GM18502 (cell line): ENCODE data around the gene MED20.
A peak's percentile ranks its signal among the peaks of the same experiment; 100 is the strongest.

Source experiments
- ATAC-seq: cut with Tn5 transposase; IDR thresholded peaks from one replicate; pipeline ENCODE4 v1.9.1; 2021; ENCODE audit warnings: mild to moderate bottlenecking; ENCODE audit not compliant: unreplicated experiment, poor library complexity

Gene MED20

DNA sequence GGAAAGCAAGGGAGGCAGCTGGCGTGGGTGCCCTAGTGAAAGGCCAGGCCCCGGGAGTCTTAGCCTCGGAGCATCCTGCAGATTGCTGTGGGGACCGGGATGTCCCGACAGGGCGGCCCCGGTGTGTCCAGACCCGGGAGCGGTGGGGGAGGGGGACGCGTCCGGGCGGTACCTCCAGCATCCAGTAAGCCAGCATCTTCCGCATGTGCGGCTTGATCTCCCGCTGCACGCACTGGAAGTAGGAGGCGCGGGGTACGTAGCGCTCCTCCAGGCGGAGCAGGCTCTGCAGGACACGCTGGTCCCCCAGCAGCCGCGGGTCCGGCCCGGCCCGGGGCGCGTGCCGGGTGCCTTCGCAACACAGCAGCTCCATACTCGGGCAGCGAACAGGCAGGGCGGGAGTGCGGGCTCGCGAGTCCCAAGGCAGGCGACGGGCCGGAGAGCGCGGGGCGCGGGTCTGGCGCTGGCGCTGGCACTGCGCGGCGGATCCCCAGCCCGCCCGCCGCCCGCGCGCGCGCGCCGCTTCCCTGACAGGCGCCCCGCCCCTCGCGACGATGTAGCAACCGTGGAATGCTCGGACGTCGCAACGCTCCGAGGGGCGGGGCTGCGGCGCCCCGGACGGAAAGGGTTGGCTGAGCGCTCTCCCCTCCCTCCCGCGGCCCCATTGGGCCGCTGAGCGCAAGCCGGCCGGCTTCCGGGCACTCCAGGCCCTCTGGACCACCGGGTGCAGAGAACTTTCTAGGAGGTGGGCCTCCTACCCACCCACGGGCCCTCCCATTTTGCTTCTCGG is 20.5 kb upstream of the MED20 start, which contains the start of gene CCND3:
CCND3 (minus strand) TSS at position 529 of the 787 bp plus-strand sequence; CDS start at position 370, 159 bp downstream.
- peak; percentile 90 for ATAC-seq

DNA sequence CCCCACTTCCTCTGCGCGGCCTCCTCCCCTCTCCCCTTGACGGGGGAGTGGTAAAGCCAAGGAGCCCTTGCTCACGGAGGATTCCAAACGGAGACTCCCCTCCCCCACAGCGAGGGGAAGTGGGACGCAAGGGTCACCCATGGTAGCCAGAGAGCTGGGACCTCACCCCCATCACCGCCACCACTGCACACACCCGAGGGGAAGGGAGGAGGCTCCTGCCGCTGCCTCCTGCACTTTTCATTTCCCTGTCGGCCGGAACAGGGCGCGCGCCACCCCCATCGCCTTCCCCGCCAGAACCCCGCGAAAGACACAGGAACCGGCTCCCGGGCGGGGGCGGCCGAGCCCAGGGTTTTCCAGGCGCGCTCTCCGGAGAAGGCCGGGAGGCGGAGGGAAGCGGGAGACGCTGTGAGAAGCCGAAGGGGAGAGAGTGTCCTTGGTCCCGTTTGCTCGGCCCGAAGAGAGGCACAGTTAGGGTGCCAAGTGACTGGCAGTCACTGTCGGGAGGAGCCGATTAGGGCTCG is 19.9 kb upstream of the MED20 start:
- ATAC-seq = no peak

DNA sequence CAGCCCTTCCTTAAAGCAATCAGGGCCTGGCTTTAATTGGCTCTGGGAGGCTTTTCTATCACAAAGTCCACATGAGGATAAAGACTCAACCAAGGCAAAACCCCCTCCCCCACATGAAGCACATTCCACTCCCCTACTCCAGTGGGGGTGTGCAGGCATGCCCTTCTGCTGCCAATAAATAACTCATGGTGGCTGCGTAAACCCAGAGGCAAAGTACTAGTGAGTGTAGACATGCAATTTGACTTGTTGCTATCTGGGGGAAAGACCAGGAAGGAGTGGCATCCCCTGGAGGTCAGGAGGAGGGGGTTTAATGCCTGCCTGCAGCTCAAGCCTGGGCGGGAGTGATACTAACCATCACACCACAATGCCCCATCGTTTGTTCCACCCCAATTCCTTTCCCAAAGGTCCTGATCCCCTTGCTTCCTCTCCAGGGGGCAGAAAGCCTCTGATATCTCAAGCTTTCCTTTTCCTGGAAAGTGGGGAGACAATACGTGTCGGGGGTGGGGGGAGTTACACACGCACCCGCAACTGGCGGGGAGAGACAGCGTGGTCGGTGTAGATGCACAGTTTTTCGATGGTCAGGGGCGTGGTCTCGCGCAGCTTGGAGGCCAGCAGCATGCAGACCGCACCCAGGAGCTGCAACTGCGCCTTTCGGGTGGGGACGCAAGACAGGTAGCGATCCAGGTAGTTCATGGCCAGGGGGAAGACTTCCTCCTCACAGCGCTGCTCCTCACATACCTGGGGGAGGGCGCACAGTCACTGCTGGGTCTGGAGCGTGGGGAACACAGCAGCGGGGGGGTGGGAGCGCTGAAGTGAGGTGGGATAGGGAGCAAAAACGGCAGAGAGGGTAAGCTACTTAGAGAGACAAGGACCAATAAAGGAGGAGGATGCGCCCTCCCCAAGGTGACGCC is 19.2 kb upstream of the MED20 start:
- no peak for ATAC-seq

DNA sequence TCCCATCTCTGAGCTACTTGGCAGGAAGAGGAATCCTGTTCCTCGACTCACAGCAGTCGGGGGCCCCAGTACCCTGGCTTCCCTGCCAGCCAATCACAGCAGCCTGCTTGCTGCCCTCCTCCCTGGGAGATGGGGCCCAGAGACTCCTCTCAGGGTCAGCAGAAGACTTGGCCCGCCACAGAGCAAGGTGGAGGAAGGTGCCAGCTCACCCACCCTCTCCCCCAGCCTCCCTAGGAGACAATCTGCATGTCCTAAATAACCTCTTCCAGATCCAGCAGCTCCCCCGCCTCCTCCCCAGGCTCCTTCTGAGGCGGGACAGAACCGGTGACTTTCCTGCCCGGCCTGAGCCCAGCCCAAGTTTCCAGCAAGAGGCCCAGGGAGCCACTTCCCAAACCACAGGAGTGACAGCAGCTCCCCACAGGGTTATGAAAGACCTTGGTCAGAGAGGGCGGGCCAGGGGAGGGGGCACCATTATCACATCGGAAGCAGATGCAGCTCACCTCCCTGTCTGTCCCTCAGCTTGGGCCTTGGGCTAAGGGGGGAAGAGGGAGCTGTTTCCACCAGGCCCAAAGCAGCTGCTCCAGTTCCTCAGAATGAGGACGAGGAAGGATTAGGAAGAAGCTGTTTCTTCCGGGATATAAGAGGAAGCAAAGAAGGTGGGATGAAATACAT is 18.4 kb upstream of the MED20 start:
- ATAC-seq = no peak

DNA sequence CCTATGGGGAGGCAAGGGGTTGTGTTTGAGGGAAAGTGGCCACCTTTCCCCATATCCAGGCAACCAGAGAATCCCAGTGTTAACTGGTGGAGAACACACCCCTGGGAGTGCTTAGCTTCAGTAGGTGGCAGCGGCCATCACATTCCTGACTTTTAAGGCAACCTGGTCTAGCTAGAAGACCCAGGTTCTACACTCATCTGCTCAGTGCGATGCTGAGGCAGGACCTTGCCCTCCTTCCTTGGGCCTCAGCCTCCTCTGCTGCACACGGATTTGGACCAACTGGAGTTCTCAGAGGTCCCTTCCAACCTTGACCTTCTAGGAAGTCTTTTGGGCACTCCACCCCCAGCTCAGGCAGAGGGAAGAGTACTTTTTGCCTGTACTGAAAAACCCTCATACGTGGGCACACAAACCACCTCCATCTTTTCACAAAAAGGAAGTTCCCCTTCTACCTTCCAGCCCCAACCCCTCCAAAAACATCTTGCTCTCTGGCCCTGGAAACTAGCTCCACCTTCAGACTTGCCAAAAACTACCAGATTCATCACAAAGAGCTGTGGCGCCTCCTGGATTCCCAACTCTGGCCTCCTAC is 17.7 kb upstream of the MED20 start:
- no peak for ATAC-seq

DNA sequence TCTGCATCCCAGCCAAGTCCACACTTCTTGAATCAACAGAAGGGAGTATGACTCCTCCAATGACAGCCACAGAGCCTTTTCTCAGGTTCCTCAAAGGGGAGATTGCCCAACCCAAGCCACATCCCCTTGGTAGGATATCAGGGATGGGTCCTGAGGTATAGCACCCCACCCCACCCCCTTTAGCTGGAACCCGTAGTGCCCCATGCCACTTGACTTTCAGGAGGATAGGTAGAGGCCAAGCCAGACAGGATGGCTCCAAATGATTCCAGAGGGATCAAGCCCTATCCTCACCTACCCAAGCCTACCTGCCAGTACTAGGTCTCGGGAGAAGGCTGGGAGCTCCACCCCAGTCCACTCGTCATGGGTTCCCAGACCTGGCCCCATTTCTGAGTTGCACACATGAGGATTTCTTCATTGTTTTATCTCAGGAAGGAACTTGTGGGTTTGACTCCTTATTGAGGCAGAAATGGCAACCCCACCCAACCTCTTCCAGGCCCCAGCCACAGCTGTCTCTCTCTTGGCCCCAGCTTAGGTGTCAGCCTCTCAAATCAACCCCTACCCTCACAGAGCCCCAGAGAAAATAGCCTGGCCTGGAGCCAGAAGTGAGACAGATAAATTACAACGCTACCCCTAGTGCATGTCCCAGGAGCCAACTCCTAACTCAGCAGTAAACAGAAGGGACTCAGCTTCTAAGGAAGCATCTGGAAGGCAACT is 17.1 kb upstream of the MED20 start:
- ATAC-seq = no peak

DNA sequence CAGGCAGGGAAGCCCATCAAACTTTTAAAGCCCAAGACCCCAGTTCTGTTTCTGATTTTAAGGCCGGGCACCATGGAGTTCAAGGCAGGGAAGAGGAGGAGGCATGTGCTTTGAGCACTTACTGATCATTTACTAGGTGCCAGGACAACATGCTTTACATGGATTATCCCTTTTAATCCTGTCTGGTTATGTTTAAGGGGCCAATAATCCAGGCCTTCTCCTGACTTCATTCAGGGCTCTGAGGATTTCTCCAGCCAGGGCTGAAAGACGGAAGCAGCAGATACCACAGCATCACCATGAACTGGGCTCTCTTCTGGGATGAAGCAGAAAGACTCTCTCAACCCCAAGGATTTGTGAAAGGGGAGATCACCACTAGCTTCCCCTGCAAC is 16.5 kb upstream of the MED20 start:
- no peak for ATAC-seq

DNA sequence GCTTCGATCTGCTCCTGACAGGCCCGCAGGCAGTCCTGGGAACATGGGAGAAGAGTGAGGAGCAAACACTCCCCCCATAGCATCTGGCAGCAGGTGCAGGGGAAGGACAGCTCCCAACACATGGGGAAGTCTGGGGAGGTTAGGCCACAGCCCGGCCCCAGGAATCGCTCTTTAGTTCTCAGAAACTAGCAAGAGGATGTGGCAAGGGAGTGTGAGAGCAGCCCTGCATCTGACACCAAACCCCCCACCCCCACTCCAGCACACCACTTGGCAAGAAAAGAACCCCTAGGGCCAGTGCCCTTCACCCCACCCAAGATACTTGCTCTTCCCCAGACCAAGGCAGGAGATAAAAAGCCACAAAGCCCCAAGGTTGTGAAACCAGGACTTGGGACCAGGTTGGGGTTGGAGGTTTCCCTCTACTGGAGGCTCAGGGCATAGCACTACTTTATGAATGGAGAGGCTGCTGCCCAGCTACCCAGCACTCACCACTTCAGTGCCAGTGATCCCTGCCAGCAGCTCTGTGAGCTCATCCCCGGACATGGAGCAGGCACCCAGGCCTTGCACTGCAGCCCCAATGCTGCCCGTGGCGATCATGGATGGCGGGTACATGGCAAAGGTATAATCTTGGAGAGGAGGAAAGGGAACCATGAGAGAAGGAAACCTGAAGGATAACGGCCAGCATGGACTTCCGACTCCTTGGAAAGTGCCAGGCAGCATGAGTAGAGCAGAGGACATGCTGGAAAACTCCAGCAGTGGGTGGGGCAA is 15.3 kb upstream of the MED20 start:
- peak; percentile 56 for ATAC-seq

DNA sequence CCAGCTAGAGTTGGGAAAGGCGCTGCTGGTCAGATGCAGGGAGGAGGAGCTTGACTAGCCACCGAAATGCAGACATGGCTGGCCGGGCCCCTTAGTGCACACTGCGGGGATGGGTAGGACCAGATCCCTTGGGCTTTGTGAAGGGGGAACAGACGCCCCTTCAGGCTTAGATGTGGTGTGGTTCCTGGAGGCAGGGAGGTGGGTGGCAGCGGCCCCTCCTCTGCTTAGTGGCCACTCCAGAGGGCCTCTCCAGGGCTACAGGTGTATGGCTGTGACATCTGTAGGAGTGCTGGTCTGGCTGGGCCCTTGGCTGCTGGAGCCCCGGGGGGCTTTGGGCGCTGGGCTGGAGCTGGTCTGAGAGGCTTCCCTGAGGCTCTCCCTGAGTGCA is 14.7 kb upstream of the MED20 start:
- ATAC-seq = no peak

DNA sequence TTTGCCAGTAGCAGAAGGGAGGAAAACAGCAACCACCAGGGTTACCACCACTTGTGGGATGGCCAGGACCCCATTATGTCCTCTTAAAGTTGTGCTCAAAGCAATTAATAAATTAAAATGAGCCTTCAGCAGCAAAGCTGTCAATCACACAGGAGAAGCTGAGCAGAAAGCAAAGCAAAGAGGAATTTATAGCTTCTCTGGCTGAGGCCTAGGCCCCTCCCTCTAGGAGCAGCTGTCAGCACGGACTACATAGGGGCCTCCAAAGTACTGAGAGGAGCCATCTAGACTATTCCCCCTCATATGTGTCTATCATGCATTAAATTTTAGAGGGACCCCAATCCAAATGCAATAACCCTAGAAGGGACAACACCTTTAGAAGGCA is 14.2 kb upstream of the MED20 start:
- no peak for ATAC-seq

DNA sequence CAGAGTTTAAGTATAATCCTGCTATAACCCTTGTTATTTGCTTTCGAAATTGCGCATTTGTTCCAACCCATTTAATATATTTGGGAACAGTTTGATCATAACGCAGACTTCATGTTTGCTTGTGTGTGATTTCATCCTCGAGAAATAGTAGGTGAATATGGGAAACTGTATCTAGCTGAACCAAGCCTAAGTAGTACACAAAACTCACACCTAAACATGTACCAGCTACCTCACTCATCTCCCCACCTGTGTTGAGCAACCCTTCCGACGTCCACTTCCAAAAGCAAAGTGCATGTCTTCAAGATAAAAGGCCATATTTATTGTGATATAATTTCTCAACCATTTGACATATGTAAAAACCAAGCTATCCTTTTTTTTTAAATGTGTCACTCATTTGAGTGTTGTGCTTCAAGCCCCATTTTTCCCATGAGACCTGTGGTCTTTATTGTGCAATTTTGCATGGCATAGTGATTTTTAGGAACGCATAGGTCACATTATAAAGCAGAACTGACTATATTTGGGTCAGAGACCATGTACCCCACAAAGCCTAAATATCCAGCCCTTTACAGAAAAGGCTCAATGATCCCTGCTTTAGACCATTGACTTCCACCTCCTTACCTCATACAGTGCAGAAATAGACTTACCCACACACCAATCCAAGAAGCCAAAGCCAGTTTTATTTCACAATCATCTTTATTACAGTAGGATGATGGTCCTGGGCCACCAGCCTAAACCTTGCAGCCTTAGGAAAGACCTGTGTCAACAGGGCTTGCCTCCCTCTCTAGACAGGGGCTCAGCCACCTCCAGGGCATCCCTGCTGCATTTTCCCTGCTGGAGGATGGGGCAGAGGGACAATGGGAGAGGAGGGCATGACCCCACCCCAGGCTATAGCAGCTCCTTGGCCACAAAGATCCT is 13.6 kb upstream of the MED20 start:
- ATAC-seq = no peak

DNA sequence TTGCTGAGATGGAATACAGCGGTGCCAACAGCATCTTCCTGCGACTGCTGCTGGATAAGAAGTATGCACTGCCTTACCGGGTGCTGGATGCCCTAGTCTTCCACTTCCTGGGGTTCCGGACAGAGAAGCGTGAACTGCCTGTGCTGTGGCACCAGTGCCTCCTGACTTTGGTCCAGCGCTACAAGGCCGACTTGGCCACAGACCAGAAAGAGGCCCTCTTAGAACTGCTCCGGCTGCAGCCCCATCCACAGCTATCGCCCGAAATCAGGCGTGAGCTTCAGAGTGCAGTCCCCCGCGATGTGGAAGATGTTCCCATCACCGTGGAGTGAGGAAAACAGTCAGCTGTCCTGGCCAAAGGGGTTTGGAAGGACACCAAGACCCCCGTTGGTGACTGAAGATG is 11.4 kb upstream of the MED20 start:
- no peak for ATAC-seq

DNA sequence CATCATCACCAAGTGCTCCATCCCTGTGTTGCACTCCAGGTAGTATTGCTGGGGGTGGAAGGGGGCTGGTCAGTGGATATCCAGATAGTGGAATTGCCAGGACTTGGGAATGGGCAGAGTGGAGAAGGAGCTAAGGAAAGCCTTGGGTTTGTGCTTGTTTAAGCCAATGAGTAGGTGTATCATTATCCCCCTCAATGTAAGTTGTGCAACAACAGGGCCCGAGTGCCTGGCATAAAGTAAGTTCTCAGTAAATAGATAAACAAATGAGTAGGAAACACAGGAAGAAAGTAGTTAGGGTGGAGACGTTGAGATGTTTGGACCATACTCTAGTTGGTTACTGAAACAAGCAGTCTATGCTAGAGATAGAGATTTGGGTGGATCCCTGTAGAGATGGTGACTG is 10.9 kb upstream of the MED20 start:
- no peak for ATAC-seq

DNA sequence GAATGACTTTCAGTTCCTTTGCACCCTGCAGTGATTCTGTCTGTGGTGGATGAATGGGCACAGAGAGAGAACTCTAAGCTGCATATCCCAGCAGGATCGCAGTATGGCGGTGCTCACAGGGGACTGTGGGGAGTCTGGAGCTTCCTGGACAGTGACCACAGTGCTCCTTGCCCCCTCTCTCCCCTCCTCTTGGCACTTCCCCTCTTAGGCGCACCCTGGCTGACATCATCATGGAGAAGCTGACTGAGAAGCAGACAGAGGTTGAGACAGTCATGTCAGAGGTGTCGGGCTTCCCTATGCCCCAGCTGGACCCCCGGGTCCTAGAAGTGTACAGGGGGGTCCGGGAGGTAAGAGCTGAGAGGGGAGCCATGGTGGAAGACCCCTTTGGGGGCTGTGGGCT is 9.0 kb upstream of the MED20 start:
- ATAC-seq = no peak

DNA sequence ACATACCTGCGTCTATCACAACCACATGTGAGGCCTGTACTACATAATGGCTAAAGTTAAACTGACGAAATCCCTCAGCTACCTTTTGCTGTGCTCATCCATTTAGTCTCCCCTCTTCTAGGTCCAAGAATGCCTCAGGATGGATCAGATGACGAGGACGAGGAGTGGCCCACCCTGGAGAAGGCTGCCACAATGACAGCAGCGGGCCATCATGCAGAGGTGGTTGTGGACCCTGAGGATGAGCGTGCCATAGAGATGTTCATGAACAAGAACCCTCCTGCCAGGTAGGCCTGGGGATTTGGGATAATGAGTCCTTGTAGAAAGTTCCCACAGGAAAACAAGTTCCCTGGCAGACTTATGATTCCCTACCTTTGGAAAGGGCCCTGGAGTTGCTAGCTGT is 6.3 kb upstream of the MED20 start:
- no peak for ATAC-seq

DNA sequence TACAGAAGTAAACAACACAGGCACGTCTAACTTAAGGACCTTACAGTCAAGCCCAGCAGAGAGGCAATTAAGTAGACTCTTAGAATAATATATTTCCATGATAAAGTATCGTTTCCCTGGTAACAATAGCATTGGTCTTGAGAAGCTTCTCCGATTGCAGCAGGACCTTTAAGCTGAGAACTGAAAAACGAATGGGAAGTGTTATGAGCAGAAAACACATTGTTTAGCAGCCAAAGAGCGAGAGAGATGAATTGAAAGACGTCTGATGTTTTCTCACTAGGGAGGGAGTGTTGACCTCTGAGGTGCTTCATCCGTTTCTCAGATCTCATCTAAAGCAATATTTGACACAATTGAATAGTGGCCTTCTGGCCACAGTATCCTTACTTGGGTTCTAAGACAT is 1.2 kb upstream of the MED20 start:
- ATAC-seq = no peak

DNA sequence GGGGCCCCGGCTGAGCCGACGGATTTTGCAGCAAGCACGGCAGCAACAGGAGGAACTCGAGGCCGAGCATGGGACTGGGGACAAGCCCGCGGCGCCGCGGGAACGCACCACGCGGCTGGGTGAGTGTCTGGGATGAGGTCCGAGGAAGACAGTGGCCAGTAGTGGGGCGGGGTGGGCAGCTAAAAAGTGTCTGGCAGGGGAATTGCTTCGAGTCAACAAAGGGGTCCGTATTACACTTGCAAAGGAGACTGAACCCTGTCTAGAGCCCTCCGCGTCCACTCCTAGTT is 716 bp upstream of the MED20 start:
- ATAC-seq = peak; percentile 16

DNA sequence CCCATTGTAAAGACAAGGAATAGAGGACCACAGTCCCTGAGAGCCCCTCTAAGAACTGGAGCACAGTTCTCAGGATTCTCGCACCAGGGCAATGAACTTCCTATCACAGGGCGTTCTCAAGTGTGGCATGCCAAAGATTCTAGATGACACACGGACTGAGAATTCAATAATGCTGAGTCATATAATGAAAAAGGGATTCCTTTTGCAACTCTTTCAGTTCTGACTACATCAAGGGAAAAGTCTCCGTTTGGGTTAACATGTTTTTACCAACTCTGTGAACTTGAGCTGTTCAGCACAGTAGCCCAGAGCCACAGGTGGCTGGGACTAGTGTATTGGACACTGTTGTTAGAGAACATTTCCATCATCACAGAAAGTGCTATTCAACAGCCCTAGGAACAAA is 3.4 kb downstream of the MED20 start:
- no peak for ATAC-seq
